WTC11 (cell line): ENCODE results near the gene PHLDB3. TPM values are rescaled to one million over a fixed set of nuclear protein-coding genes. Genes with fewer than 3 reads are reported as not detected.

Experiments
- ATAC-seq: fragments of 200-7000 bp; cut with Tn5 transposase; 2 replicates; pipeline ENCODE4 v1.10.0; 2021; ENCODE audit warnings: mild to moderate bottlenecking, moderate library complexity
- CTCF ChIA-PET: fragments of 300-600 bp; sonication (Branson Sonifier 250); formaldehyde crosslinking; loops from one replicate; lab custom pipeline; 2021; ENCODE audit warnings: antibody characterized with exemption; lab: Charles Lee
- POLR2A ChIA-PET: fragments of 350-600 bp; sonication (Branson Sonifier 250); formaldehyde crosslinking; loops from one replicate; lab custom pipeline; 2021; ENCODE audit warnings: antibody characterized with exemption; lab: Charles Lee
- DNase-seq: peaks from one replicate; pipeline ENCODE4 v3.0.0; 2021; ENCODE audit warnings: low spot score
- H3K27ac Mint-ChIP-seq: 2 replicates; pipeline ENCODE4 v1.8.0; 2021; ENCODE audit warnings: mixed read lengths
- H3K27me3 Mint-ChIP-seq: 2 replicates; pipeline ENCODE4 v1.8.0; 2021; ENCODE audit warnings: low read depth, mild to moderate bottlenecking, moderate library complexity, mixed read lengths
- H3K36me3 Mint-ChIP-seq: 2 replicates; pipeline ENCODE4 v1.8.0; 2021; ENCODE audit warnings: mixed read lengths
- H3K4me1 Mint-ChIP-seq: 2 replicates; pipeline ENCODE4 v1.8.0; 2022; ENCODE audit warnings: mixed read lengths
- H3K4me3 Mint-ChIP-seq: 2 replicates; pipeline ENCODE4 v1.8.0; 2021; ENCODE audit warnings: mild to moderate bottlenecking, moderate library complexity, mixed read lengths
- H3K9me3 Mint-ChIP-seq: 2 replicates; pipeline ENCODE4 v1.8.0; 2021; ENCODE audit warnings: mixed read lengths
- ARID4B ChIP-seq: sonication (generic); formaldehyde crosslinking; IDR thresholded peaks from 2 replicates; pipeline ENCODE4 v1.8.0; 2023; ENCODE audit warnings: missing genetic modification reagents, mild to moderate bottlenecking, borderline replicate concordance
- ATF3 ChIP-seq: sonication (generic); formaldehyde crosslinking; conservative IDR thresholded peaks from 2 replicates; pipeline ENCODE4 v1.8.1; 2022; ENCODE audit warnings: mild to moderate bottlenecking, missing genetic modification reagents
- CREB1 ChIP-seq: sonication (generic); formaldehyde crosslinking; IDR thresholded peaks from 2 replicates; pipeline ENCODE4 v1.8.0; 2023; ENCODE audit warnings: mild to moderate bottlenecking, missing genetic modification reagents
- CREM ChIP-seq: sonication (generic); formaldehyde crosslinking; IDR thresholded peaks from 2 replicates; pipeline ENCODE4 v1.8.1; 2022; ENCODE audit warnings: mild to moderate bottlenecking, missing genetic modification reagents, moderate library complexity
- EMX1 ChIP-seq: fragments of 250-450 bp; sonication (Bioruptor Pico); IDR thresholded peaks from 2 replicates; pipeline ENCODE4 v1.8.0; 2021; ENCODE audit warnings: mild to moderate bottlenecking
- ERG ChIP-seq: fragments of 250-450 bp; sonication (Bioruptor Pico); IDR thresholded peaks from 2 replicates; pipeline ENCODE4 v1.8.0; 2021; ENCODE audit warnings: mild to moderate bottlenecking
- FOXK1 ChIP-seq: sonication (generic); formaldehyde crosslinking; IDR thresholded peaks from 2 replicates; pipeline ENCODE4 v1.8.0; 2022; ENCODE audit warnings: mild to moderate bottlenecking, moderate library complexity, missing genetic modification reagents
- JAZF1 ChIP-seq: fragments of 250-450 bp; sonication (Bioruptor Pico); IDR thresholded peaks from 2 replicates; pipeline ENCODE4 v1.9.0; 2021; ENCODE audit warnings: moderate library complexity, mild to moderate bottlenecking, inconsistent platforms
- MYBL2 ChIP-seq: sonication (generic); formaldehyde crosslinking; IDR thresholded peaks from 2 replicates; pipeline ENCODE4 v1.8.1; 2023; ENCODE audit warnings: mild to moderate bottlenecking, moderate library complexity, missing genetic modification reagents
- NFE2L1 ChIP-seq: sonication (generic); formaldehyde crosslinking; IDR thresholded peaks from 2 replicates; pipeline ENCODE4 v1.8.1; 2023; ENCODE audit warnings: missing genetic modification reagents
- NFYB ChIP-seq: sonication (generic); formaldehyde crosslinking; conservative IDR thresholded peaks from 2 replicates; pipeline ENCODE4 v1.8.0; 2022; ENCODE audit warnings: low read depth, missing genetic modification reagents
- RELA ChIP-seq: sonication (generic); formaldehyde crosslinking; IDR thresholded peaks from 2 replicates; pipeline ENCODE4 v1.8.1; 2022; ENCODE audit warnings: missing genetic modification reagents, mild to moderate bottlenecking, borderline replicate concordance
- TCF7 ChIP-seq: sonication (generic); formaldehyde crosslinking; IDR thresholded peaks from 2 replicates; pipeline ENCODE4 v1.8.0; 2022; ENCODE audit warnings: mild to moderate bottlenecking, low read depth, missing genetic modification reagents, moderate library complexity
- ZNF219 ChIP-seq: sonication (generic); formaldehyde crosslinking; IDR thresholded peaks from 2 replicates; pipeline ENCODE4 v1.8.0; 2023; ENCODE audit warnings: missing genetic modification reagents, mild to moderate bottlenecking, borderline replicate concordance
- ZNF396 ChIP-seq: fragments of 250-450 bp; sonication (Bioruptor Pico); IDR thresholded peaks from 2 replicates; pipeline ENCODE4 v1.8.0; 2021; ENCODE audit warnings: mild to moderate bottlenecking, moderate library complexity, borderline replicate concordance
- ZNF416 ChIP-seq: fragments of 250-450 bp; sonication (Bioruptor Pico); IDR thresholded peaks from 2 replicates; pipeline ENCODE4 v1.9.0; 2021; ENCODE audit warnings: mild to moderate bottlenecking, inconsistent platforms
- ZNF512 ChIP-seq: sonication (generic); formaldehyde crosslinking; IDR thresholded peaks from 2 replicates; pipeline ENCODE4 v1.8.1; 2022; ENCODE audit warnings: missing genetic modification reagents, borderline replicate concordance
- total RNA-seq: library from RNA; stranded (reverse); gene quantifications from 3 replicates; pipeline ENCODE4 v1.2.3, GENCODE V29; 2021

The PHLDB3 gene
- total RNA-seq, 1 experiment from 2014 or later, result 14.6 TPM

- TF ChIP-seq NFYB (CRISPR knock-in tag) (no peak), FOXK1 (no peak), RELA (CRISPR knock-in tag) (no peak)
Observed at GRCh38 chr19:43481701-43482100, 22.8 kb downstream of the PHLDB3 start (continued).

GRCh38 chr19:43480574-43480973 lies 24.0 kb downstream of the PHLDB3 start:
- ChIA-PET POLR2A (no interaction called here), CTCF (interaction anchor here (0.5 to 2.5 kb wide), 3 partner anchors 21 to 39 kb away, joined by 3 to 9 read pairs (median 5); no protein-coding TSS in a partner anchor)
- TF ChIP-seq ATF3 (no peak), ARID4B (CRISPR knock-in tag) (no peak), ZNF219 (CRISPR knock-in tag) (no peak), ZNF512 (no peak), EMX1 (CRISPR knock-in tag) (no peak), NFE2L1 (CRISPR knock-in tag) (no peak), CREB1 (CRISPR knock-in tag) (no peak), JAZF1 (CRISPR knock-in tag) (no peak), ZNF416 (CRISPR knock-in tag) (no peak), CREM (CRISPR knock-in tag) (no peak), MYBL2 (no peak), TCF7 (no peak)
- no peak overlapping the region for H3K27ac Mint-ChIP-seq
- H3K36me3 Mint-ChIP-seq, result no peaks in the 10 kb centered on the region
- peaks cover 12% of the 10 kb centered on the region for H3K27me3 Mint-ChIP-seq
- H3K4me3 Mint-ChIP-seq, result no peak overlapping the region
- DNase-seq (no peak), ATAC-seq (no peak)
- H3K9me3 Mint-ChIP-seq, result no peaks in the 10 kb centered on the region
- H3K4me1 Mint-ChIP-seq, result peaks cover under 1% of the 10 kb centered on the region; the same call in 1 of the 2 replicates

GRCh38 chr19:43479961-43480561 lies 24.5 kb downstream of the PHLDB3 start:
- Mint-ChIP-seq H3K36me3 (no peaks in the 10 kb centered on the region), H3K4me1 (peaks cover 3% of the 10 kb centered on the region; the same call in 1 of the 2 replicates), H3K9me3 (no peaks in the 10 kb centered on the region), H3K27ac (no peak overlapping the region), H3K4me3 (no peak overlapping the region), H3K27me3 (peaks cover 15% of the 10 kb centered on the region)
- ChIA-PET POLR2A (interaction anchor here (0.6 to 0.9 kb wide), 2 partner anchors 24 to 28 kb away, joined by 3 to 4 read pairs; no protein-coding TSS in a partner anchor), CTCF (interaction anchor here (0.5 to 2.5 kb wide), 6 partner anchors 21 to 75 kb away, joined by 3 to 10 read pairs (median 4); partner anchors contain the start of gene PHLDB3)
- DNase-seq (no peak), ATAC-seq (no peak)
- TF ChIP-seq ERG (CRISPR knock-in tag) (no peak), ZNF396 (CRISPR knock-in tag) (no peak)
